Measurements from ENCODE around the gene SLAMF9. TPM values are rescaled to one million over a fixed set of nuclear protein-coding genes. Genes with fewer than 3 reads are reported as not detected.

Gene SLAMF9
- polyA plus RNA-seq, 2 of the 4 experiments (the other 2 are of a cell fraction) = 0.22 to 0.25 TPM

DNA sequence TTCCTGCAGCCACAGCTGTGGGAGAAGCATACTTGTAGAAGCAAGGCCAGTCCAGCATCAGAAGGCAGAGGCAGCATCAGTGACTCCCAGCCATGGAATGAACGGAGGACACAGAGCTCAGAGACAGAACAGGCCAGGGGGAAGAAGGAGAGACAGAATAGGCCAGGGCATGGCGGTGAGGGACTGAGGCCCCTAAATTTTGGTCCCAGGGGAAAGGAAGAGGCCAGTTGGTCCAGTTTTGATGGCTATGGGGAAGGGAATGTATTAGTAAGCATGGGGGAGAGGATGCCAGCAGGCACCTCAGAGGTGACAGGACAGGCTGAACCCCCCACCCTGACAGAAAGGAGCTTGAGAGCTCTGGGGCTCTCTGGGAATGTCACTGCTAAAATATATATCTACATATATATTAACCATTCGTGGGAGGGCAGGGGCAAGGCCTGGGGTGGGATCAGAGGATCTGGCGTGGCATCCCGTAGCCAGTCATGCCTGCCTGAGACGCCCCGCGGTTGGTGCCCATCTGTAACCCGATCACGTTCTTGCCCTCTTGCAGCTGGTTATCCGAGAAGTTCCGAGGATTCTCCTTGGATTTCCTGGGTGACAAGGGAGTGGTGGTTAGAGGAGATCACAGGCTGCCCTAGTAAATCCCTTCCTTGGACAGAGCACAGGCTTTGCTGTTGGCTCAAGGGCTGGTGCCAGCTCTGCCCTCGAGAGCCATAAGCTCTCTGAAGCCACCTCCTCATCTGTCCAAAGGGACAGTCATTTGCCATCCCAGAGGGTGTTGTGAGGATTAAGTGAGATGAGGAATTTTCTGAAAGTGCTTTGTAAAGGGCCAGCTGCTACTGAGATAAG lies 35.5 kb downstream of the SLAMF9 start:
- 87% methylated on average over 13 of the region's 13 CpGs for WGBS (ENCODE audit: missing lambda C conversion rate)
- H3K4me3 ChIP-seq = no peak overlapping the region
- no peak for TF ChIP-seq POLR2AphosphoS2 (conservative IDR thresholded peaks at IDR 0.05; ENCODE audit: low read length)
- no peak for TF ChIP-seq HOXA7 (CRISPR knock-in tag; IDR thresholded peaks at IDR 0.05)
- no peak for TF ChIP-seq NPAS2 (CRISPR knock-in tag; IDR thresholded peaks at IDR 0.05; ENCODE audit: borderline replicate concordance)
- TF ChIP-seq, protein P1, sequence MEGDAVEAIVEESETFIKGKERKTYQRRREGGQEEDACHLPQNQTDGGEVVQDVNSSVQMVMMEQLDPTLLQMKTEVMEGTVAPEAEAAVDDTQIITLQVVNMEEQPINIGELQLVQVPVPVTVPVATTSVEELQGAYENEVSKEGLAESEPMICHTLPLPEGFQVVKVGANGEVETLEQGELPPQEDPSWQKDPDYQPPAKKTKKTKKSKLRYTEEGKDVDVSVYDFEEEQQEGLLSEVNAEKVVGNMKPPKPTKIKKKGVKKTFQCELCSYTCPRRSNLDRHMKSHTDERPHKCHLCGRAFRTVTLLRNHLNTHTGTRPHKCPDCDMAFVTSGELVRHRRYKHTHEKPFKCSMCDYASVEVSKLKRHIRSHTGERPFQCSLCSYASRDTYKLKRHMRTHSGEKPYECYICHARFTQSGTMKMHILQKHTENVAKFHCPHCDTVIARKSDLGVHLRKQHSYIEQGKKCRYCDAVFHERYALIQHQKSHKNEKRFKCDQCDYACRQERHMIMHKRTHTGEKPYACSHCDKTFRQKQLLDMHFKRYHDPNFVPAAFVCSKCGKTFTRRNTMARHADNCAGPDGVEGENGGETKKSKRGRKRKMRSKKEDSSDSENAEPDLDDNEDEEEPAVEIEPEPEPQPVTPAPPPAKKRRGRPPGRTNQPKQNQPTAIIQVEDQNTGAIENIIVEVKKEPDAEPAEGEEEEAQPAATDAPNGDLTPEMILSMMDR (IDR thresholded peaks at IDR 0.05) = no peak
- TF ChIP-seq HES2 (IDR thresholded peaks at IDR 0.05) = no peak
- no peak for TF ChIP-seq CBX2 (IDR thresholded peaks at IDR 0.05; ENCODE audit: borderline replicate concordance, low read depth)
- no peak for TF ChIP-seq NFE2L2 (conservative IDR thresholded peaks at IDR 0.05; ENCODE audit: low read length)
- no peak for TF ChIP-seq HOXB13 (CRISPR knock-in tag; IDR thresholded peaks at IDR 0.05; ENCODE audit: low read depth)
- TF ChIP-seq TP53 (CRISPR knock-in tag; IDR thresholded peaks at IDR 0.05) = no peak
- TF ChIP-seq MYC (IDR thresholded peaks at IDR 0.05; ENCODE audit: borderline replicate concordance, low read length) = no peak
- no peak for TF ChIP-seq KDM1A (IDR thresholded peaks at IDR 0.05; ENCODE audit: low read depth)
- no peak for TF ChIP-seq KDM5A (IDR thresholded peaks at IDR 0.05)
- ATAC-seq = no peak
- peak overlapping the region; percentile 66 for H3K4me2 ChIP-seq
- H3K9me3 ChIP-seq = no peaks in the 10 kb centered on the region
- no peak for FAIRE-seq
- H3K27ac ChIP-seq = peak overlapping the region in 1 of 2 experiments; percentile 87; a peak in 3 of 6 replicates
- ChIA-PET CTCF (interaction anchor here (0.9 to 1.7 kb wide), 3 partner anchors 26 to 89 kb away, joined by 3 to 7 read pairs (median 3); no protein-coding TSS in a partner anchor), POLR2A (no interaction called here)
- no peak for DNase-seq (ENCODE audit: low read depth in 1 of 2, low spot score in 1 of 2)
- H3K4me1 ChIP-seq = peaks cover 95% of the 10 kb centered on the region

DNA sequence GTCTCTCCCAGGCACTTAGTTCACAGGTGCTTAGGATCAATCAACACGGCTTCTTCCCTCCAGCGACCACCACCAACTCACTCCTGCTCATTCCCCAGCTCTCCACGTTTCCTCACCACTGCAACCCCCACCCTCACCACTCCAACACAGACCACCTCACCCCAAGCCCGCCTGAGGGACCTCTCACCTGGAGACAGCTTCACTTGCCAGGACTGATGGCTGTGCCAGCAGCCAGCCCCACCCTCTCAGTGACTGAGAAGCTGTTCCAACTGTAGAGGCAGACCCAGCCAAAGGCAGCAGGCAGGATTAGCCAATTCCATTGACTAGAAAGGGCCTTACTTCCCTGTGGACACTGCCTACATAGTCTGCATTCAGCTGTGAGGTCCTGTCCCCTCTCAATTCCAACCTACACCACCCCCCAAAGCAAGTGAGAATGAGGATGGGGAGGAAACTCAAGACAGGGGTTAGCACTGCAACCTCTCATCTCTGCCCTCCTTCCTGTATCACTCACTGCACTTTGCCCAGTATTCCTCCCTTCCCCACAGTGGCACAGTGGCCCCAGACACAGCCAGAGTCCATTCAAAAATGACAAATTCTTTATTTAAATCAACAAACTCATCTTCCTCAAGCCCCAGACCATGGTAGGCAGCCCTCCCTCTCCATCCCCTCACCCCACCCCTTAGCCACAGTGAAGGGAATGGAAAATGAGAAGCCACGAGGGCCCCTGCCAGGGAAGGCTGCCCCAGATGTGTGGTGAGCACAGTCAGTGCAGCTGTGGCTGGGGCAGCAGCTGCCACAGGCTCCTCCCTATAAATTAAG lies 36.3 kb downstream of the SLAMF9 start:
- ChIA-PET CTCF (interaction anchor here (0.7 to 2.5 kb wide), 3 partner anchors 25 to 118 kb away, joined by 3 to 15 read pairs (median 3); no protein-coding TSS in a partner anchor), POLR2A (interaction anchor here (0.6 kb wide), 1 partner anchor 15 kb away, joined by 3 read pairs; no protein-coding TSS in a partner anchor)
- TF ChIP-seq TFCP2L1 (CRISPR knock-in tag; IDR thresholded peaks at IDR 0.05) = 0 out of 2 replicates have a peak, but pooled peaks have one; percentile 32
- TF ChIP-seq FOSB (CRISPR knock-in tag; IDR thresholded peaks at IDR 0.05) = peak; percentile 83
- TF ChIP-seq RCOR1 (IDR thresholded peaks at IDR 0.05; ENCODE audit: low read depth, low read length) = no peak
- 0 out of 2 replicates have a peak, but pooled peaks have one; percentile 45 for TF ChIP-seq HOXA7 (CRISPR knock-in tag; IDR thresholded peaks at IDR 0.05)
- no peak for TF ChIP-seq HOXB5 (CRISPR knock-in tag; IDR thresholded peaks at IDR 0.05)
- Histone ChIP-seq H3K27ac (peak overlapping the region; percentile 76 to 87; a peak in 4 of 6 replicates), H3K4me1 (peaks cover 99% of the 10 kb centered on the region), H3K4me2 (peak overlapping the region; percentile 66), H3K4me3 (no peak overlapping the region), H3K9me3 (no peaks in the 10 kb centered on the region)
- 58% methylated on average over 5 of the region's 5 CpGs for WGBS (ENCODE audit: missing lambda C conversion rate)
- FAIRE-seq (no peak), DNase-seq (ENCODE audit: low read depth in 1 of 2, low spot score in 1 of 2) (no peak), ATAC-seq (no peak)

Measured in A549 (cell line).